WTC11 (cell line): ENCODE measurements around the gene AIFM1. TPM values are rescaled to one million over a fixed set of nuclear protein-coding genes. Genes with fewer than 3 reads are reported as not detected.
"Not testable (repeated sequence)": the region's sequence is repeated elsewhere in the genome, so short reads cannot be mapped to it uniquely, and the experiment has no call there.

Source experiments
- ATAC-seq: fragments of 200-7000 bp; cut with Tn5 transposase; 2 replicates; pipeline ENCODE4 v1.10.0; 2021; ENCODE audit warnings: mild to moderate bottlenecking, moderate library complexity
- CTCF ChIA-PET: fragments of 300-600 bp; sonication (Branson Sonifier 250); formaldehyde crosslinking; loops from one replicate; lab custom pipeline; 2021; ENCODE audit warnings: antibody characterized with exemption; lab: Charles Lee
- POLR2A ChIA-PET: fragments of 350-600 bp; sonication (Branson Sonifier 250); formaldehyde crosslinking; loops from one replicate; lab custom pipeline; 2021; ENCODE audit warnings: antibody characterized with exemption; lab: Charles Lee
- DNase-seq: peaks from one replicate; pipeline ENCODE4 v3.0.0; 2021; ENCODE audit warnings: low spot score
- H3K27ac Mint-ChIP-seq: 2 replicates; pipeline ENCODE4 v1.8.0; 2021; ENCODE audit warnings: mixed read lengths
- H3K27me3 Mint-ChIP-seq: 2 replicates; pipeline ENCODE4 v1.8.0; 2021; ENCODE audit warnings: low read depth, mild to moderate bottlenecking, moderate library complexity, mixed read lengths
- H3K36me3 Mint-ChIP-seq: 2 replicates; pipeline ENCODE4 v1.8.0; 2021; ENCODE audit warnings: mixed read lengths
- H3K4me1 Mint-ChIP-seq: 2 replicates; pipeline ENCODE4 v1.8.0; 2022; ENCODE audit warnings: mixed read lengths
- H3K4me3 Mint-ChIP-seq: 2 replicates; pipeline ENCODE4 v1.8.0; 2021; ENCODE audit warnings: mild to moderate bottlenecking, moderate library complexity, mixed read lengths
- H3K9me3 Mint-ChIP-seq: 2 replicates; pipeline ENCODE4 v1.8.0; 2021; ENCODE audit warnings: mixed read lengths
- ATF6 ChIP-seq: sonication (generic); formaldehyde crosslinking; IDR thresholded peaks from 2 replicates; pipeline ENCODE4 v1.8.1; 2023; ENCODE audit warnings: mild to moderate bottlenecking, missing genetic modification reagents
- E2F5 ChIP-seq: sonication (generic); formaldehyde crosslinking; IDR thresholded peaks from 2 replicates; pipeline ENCODE4 v1.8.1; 2022; ENCODE audit warnings: mild to moderate bottlenecking, moderate library complexity, missing genetic modification reagents
- ETV6 ChIP-seq: sonication (generic); formaldehyde crosslinking; IDR thresholded peaks from 2 replicates; pipeline ENCODE4 v1.8.1; 2022; ENCODE audit warnings: mild to moderate bottlenecking, missing genetic modification reagents
- JUN ChIP-seq: sonication (generic); formaldehyde crosslinking; IDR thresholded peaks from 2 replicates; pipeline ENCODE4 v1.8.0; 2023; ENCODE audit warnings: mild to moderate bottlenecking, missing genetic modification reagents
- MLX ChIP-seq: sonication (generic); formaldehyde crosslinking; IDR thresholded peaks from 2 replicates; pipeline ENCODE4 v1.8.1; 2023; ENCODE audit warnings: mild to moderate bottlenecking, missing genetic modification reagents, moderate library complexity
- NFYB ChIP-seq: sonication (generic); formaldehyde crosslinking; conservative IDR thresholded peaks from 2 replicates; pipeline ENCODE4 v1.8.0; 2022; ENCODE audit warnings: low read depth, missing genetic modification reagents
- NR1H2 ChIP-seq: sonication (generic); formaldehyde crosslinking; IDR thresholded peaks from 2 replicates; pipeline ENCODE4 v1.9.0; 2021; ENCODE audit warnings: mild to moderate bottlenecking, moderate library complexity, missing genetic modification reagents
- ZBTB21 ChIP-seq: sonication (generic); formaldehyde crosslinking; IDR thresholded peaks from 2 replicates; pipeline ENCODE4 v1.8.1; 2023; ENCODE audit warnings: mild to moderate bottlenecking, missing genetic modification reagents, borderline replicate concordance
- ZBTB43 ChIP-seq: sonication (generic); formaldehyde crosslinking; IDR thresholded peaks from 2 replicates; pipeline ENCODE4 v1.8.1; 2023; ENCODE audit warnings: mild to moderate bottlenecking, missing genetic modification reagents
- total RNA-seq: library from RNA; stranded (reverse); gene quantifications from 3 replicates; pipeline ENCODE4 v1.2.3, GENCODE V29; 2021
- TF ChIP-seq, protein P1 (sequence below): sonication (generic); formaldehyde crosslinking; IDR thresholded peaks from 2 replicates; pipeline ENCODE4 v1.8.1; 2023; ENCODE audit warnings: mild to moderate bottlenecking, missing genetic modification reagents, moderate library complexity

AIFM1 gene
- total RNA-seq, 1 experiment from 2014 or later, result 53.5 TPM

GRCh38 chrX:130118441-130119311 is 47.0 kb downstream of the AIFM1 start:
- no peaks in the 10 kb centered on the region for H3K9me3 Mint-ChIP-seq
- no peak for ATAC-seq
- CTCF ChIA-PET, result interaction anchor here (1.8 kb wide), 1 partner anchor 39 kb away, joined by 12 read pairs; no protein-coding TSS in a partner anchor
- POLR2A ChIA-PET, result no interaction called here
- TF ChIP-seq ATF6 (CRISPR knock-in tag), result no peak
- no peak for TF ChIP-seq JUN (CRISPR knock-in tag)
- TF ChIP-seq ZBTB21, result no peak
- TF ChIP-seq ETV6, result no peak
- TF ChIP-seq, protein P1, sequence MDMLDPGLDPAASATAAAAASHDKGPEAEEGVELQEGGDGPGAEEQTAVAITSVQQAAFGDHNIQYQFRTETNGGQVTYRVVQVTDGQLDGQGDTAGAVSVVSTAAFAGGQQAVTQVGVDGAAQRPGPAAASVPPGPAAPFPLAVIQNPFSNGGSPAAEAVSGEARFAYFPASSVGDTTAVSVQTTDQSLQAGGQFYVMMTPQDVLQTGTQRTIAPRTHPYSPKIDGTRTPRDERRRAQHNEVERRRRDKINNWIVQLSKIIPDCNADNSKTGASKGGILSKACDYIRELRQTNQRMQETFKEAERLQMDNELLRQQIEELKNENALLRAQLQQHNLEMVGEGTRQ (CRISPR knock-in tag), result no peak
- no peak for DNase-seq
- no peak overlapping the region for H3K27ac Mint-ChIP-seq
- no peak overlapping the region for H3K4me3 Mint-ChIP-seq
- peaks cover 36% of the 10 kb centered on the region for H3K27me3 Mint-ChIP-seq
- peaks cover 8% of the 10 kb centered on the region for H3K4me1 Mint-ChIP-seq
- H3K36me3 Mint-ChIP-seq, result no peaks in the 10 kb centered on the region

DNA sequence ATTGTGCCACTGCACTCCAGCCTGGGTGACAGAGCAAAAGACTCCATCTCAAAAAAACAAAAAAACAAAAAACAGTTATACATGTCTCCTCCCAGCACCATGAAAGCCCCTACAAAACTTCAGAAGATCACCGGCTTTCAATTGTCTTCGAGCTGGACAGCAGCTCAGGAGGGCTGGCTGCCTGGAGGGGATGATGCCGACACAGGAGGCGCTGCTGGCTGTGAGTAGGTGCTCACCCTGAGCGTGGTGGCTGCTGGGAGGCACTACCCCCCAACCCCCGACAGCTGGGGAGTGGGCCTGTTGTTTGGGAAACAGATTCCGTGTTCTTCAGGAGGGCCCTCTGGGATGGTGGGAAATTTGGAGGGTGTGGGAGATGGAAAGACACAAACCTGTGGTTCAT is 48.5 kb downstream of the AIFM1 start:
- ATAC-seq (no peak), DNase-seq (no peak)
- peaks cover 8% of the 10 kb centered on the region for H3K4me1 Mint-ChIP-seq
- H3K4me3 Mint-ChIP-seq, result no peak overlapping the region
- TF ChIP-seq NFYB (CRISPR knock-in tag), result no peak
- no peak for TF ChIP-seq NR1H2
- TF ChIP-seq ZBTB43, result no peak
- TF ChIP-seq MLX (CRISPR knock-in tag), result no peak
- TF ChIP-seq ZBTB21, result no peak
- TF ChIP-seq E2F5 (CRISPR knock-in tag), result no peak
- TF ChIP-seq, all 79 proteins: peak for 0
- Mint-ChIP-seq H3K27ac (no peak overlapping the region), H3K9me3 (no peaks in the 10 kb centered on the region), H3K36me3 (no peaks in the 10 kb centered on the region), H3K27me3 (peaks cover 42% of the 10 kb centered on the region)
- ChIA-PET CTCF (interaction anchor here (1.0 to 1.1 kb wide), 2 partner anchors 8 to 56 kb away, joined by 4 to 5 read pairs; no protein-coding TSS in a partner anchor), POLR2A (no interaction called here)

DNA sequence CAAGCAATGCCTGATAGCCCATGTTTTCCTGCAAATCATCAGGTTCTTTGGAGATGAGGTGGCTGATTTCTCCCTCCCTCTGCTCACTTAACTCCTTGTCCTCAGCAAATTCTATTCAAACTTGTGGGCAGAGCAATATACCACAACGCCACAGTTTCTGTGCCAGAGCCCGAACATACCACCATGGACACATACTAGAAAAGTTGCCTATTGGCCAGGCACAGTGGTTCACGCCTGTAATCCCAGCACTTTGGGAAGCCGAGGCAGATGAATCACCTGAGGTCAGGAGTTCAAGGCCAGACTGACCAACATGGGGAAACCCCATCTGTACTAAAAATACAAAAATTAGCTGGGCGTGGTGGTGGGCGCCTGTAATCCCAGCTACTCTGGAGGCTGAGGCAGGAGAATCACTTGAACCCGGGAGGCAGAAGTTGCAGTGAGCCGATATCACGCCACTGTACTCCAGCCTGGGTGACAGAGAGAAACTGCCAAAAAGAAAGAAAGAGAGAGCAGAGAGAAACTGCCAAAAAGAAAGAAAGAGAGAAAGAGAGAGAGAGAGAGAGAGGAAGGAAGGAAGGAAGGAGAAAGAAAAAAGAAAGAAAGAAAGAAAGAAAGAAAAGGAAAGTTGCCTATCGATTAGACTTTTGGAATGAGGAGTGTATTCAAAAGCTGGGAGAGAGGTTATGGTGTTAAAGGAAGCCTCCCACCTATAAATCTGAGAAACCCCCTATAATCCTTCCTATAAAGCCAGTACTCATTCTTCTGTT is 50.3 kb downstream of the AIFM1 start:
- H3K4me3 Mint-ChIP-seq, ATAC-seq, H3K36me3 Mint-ChIP-seq, H3K9me3 Mint-ChIP-seq, POLR2A ChIA-PET, DNase-seq, H3K27ac Mint-ChIP-seq: not testable (repeated sequence)
- CTCF ChIA-PET, result interaction anchor here (1.2 kb wide), 1 partner anchor 36 kb away, joined by 9 read pairs; no protein-coding TSS in a partner anchor
- peaks cover 10% of the 10 kb centered on the region for H3K4me1 Mint-ChIP-seq
- peaks cover 51% of the 10 kb centered on the region for H3K27me3 Mint-ChIP-seq
